GM20000 (cell line): ENCODE results near the gene TMEM82.

Source experiments
- DNase-seq: peaks from one replicate; pipeline ENCODE4 v3.0.0; 2012; ENCODE audit warnings: low spot score
- CTCF ChIP-seq: IDR thresholded peaks from 2 replicates; pipeline ENCODE4 v1.5.1; 2012; ENCODE audit warnings: mild to moderate bottlenecking, control low read depth; ENCODE audit errors: extremely low read depth, missing control alignments

Gene TMEM82

GRCh38 chr1:15736038-15736891, 6.0 kb upstream of the TMEM82 start, which contains the start of gene SLC25A34:
Gene SLC25A34 (plus strand): TSS chr1:15736258. CDS start chr1:15736486, 228 bp downstream.
- DNase-seq = no peak
- no peak for TF ChIP-seq CTCF

GRCh38 chr1:15736892-15737261, 5.4 kb upstream of the TMEM82 start:
- TF ChIP-seq CTCF = no peak
- DNase-seq = no peak

- TF ChIP-seq CTCF = no peak
- DNase-seq = no peak
Observed at GRCh38 chr1:15737324-15738319, 4.7 kb upstream of the TMEM82 start.

- no peak for TF ChIP-seq CTCF
- DNase-seq = no peak
Observed at GRCh38 chr1:15738416-15739113, 3.7 kb upstream of the TMEM82 start.

- DNase-seq = no peak
- no peak for TF ChIP-seq CTCF
Observed at GRCh38 chr1:15739259-15739658, 3.0 kb upstream of the TMEM82 start.

- no peak for DNase-seq
- TF ChIP-seq CTCF = no peak
Observed at GRCh38 chr1:15739745-15740144, 2.6 kb upstream of the TMEM82 start.
